Endothelial cell of umbilical vein (primary cell): ENCODE measurements around the gene SRGAP3. TPM values are rescaled to one million over a fixed set of nuclear protein-coding genes. Genes with fewer than 3 reads are reported as not detected.

Source experiments
- BruUV-seq: library from RNA; stranded (reverse); fragments of 400-500 nt; replicated peaks from 2 replicates; lab custom pipeline; 2021; lab: Mats Ljungman, UMichigan
- CTCF ChIA-PET: fragments of 300-600, 350-600 bp; sonication (Branson Sonifier 250); formaldehyde crosslinking; loops from one replicate; lab custom pipeline; 2021; ENCODE audit warnings: antibody characterized with exemption, inconsistent platforms; lab: Charles Lee
- POLR2A ChIA-PET: fragments of 300-600, 350-600 bp; sonication (Branson Sonifier 250); formaldehyde crosslinking; loops from one replicate; lab custom pipeline; 2021; ENCODE audit warnings: antibody characterized with exemption, inconsistent platforms; lab: Charles Lee
- DNase-seq: peaks from one replicate; pipeline ENCODE4 v3.0.0-alpha.2; 2011; ENCODE audit warnings: low read depth, low spot score
- FAIRE-seq: peaks from 2 replicates; lab custom pipeline; 2011; peaks lifted over from hg19 to GRCh38; lab: Jason Lieb, UNC
- H2AFZ ChIP-seq: 2 replicates; pipeline ENCODE4 v1.6.0; 2012; ENCODE audit warnings: low read depth, low read length, control low read depth, inconsistent platforms
- H3K27ac ChIP-seq: 2 replicates; pipeline ENCODE4 v1.5.1; 2011; ENCODE audit warnings: low read depth, mild to moderate bottlenecking, control low read depth, low read length, moderate library complexity; ENCODE audit not compliant: insufficient read depth
- H3K27me3 ChIP-seq, 2 experiments: 2 replicates each; pipeline versions ENCODE4 v1.6.0 to v1.6.1; 2011; ENCODE audit warnings: low read length in 2 of 2, mixed read lengths in 1 of 2; ENCODE audit not compliant: control insufficient read depth in 2 of 2, insufficient read depth in 2 of 2
- H3K36me3 ChIP-seq, 2 experiments: 2 replicates in 1 of 2; 3 replicates in 1 of 2; pipeline ENCODE4 v1.5.1; 2011; ENCODE audit warnings: low read length in 2 of 2, mild to moderate bottlenecking in 1 of 2, moderate library complexity in 1 of 2; ENCODE audit not compliant: control insufficient read depth in 2 of 2, insufficient read depth in 2 of 2; ENCODE audit errors: extremely low read depth in 1 of 2
- H3K4me1 ChIP-seq: 3 replicates; pipeline ENCODE4 v1.5.1; 2011; ENCODE audit warnings: mild to moderate bottlenecking, low read length; ENCODE audit not compliant: control insufficient read depth, insufficient read depth; ENCODE audit errors: extremely low read depth
- H3K4me2 ChIP-seq: 2 replicates; pipeline ENCODE4 v1.6.1; 2011; ENCODE audit warnings: low read length, control low read depth, mixed read lengths; ENCODE audit not compliant: insufficient read depth
- H3K4me3 ChIP-seq, 3 experiments: fragments of 200-600 bp in 1 of 3; sonication (generic), shearing (Covaris generic) in 1 of 3; replicated peaks in 1 of 3; 2 replicates each; pipeline ENCODE4 v1.5.1; 2011 to 2016; ENCODE audit warnings: control low read depth in 3 of 3, low read length in 3 of 3, mild to moderate bottlenecking in 2 of 3, inconsistent platforms in 1 of 3, low read depth in 1 of 3, moderate library complexity in 1 of 3; ENCODE audit not compliant: insufficient read depth in 1 of 3
- H3K79me2 ChIP-seq: 2 replicates; pipeline ENCODE4 v1.6.0; 2012; ENCODE audit warnings: low read length, inconsistent platforms; ENCODE audit not compliant: control insufficient read depth, insufficient read depth
- H3K9ac ChIP-seq: replicated peaks from 2 replicates; pipeline ENCODE3; 2011; ENCODE audit warnings: low read length, control low read depth; ENCODE audit not compliant: insufficient read depth; ENCODE audit errors: extremely low read depth
- H3K9me1 ChIP-seq: replicated peaks from 3 replicates; pipeline ENCODE4 v1.6.0; 2011; ENCODE audit warnings: mild to moderate bottlenecking, low read length; ENCODE audit not compliant: control insufficient read depth, insufficient read depth; ENCODE audit errors: extremely low read depth
- H3K9me3 ChIP-seq: replicated peaks from 2 replicates; pipeline ENCODE4 v1.5.1; 2012; ENCODE audit warnings: low read length, inconsistent platforms; ENCODE audit not compliant: control insufficient read depth, insufficient read depth
- H4K20me1 ChIP-seq: replicated peaks from 2 replicates; pipeline ENCODE3; 2011; ENCODE audit warnings: mild to moderate bottlenecking, low read length; ENCODE audit not compliant: control insufficient read depth, insufficient read depth; ENCODE audit errors: extremely low read depth
- CTCF ChIP-seq, 2 donors: IDR thresholded peaks; 1 replicate in 1 of 2; 2 replicates in 1 of 2; pipeline ENCODE4 v1.5.1; 2011; ENCODE audit warnings: low read length in 2 of 2, mild to moderate bottlenecking in 2 of 2, moderate library complexity in 2 of 2, control low read depth in 1 of 2, inconsistent platforms in 1 of 2, low read depth in 1 of 2; ENCODE audit not compliant: insufficient read depth in 1 of 2; ENCODE audit errors: extremely low read depth in 1 of 2
- EZH2 ChIP-seq: IDR thresholded peaks from 2 replicates; pipeline ENCODE4 v1.6.1; 2012; ENCODE audit warnings: borderline replicate concordance, low read depth, mild to moderate bottlenecking, moderate library complexity, low read length, inconsistent platforms; ENCODE audit not compliant: severe bottlenecking
- FOS ChIP-seq: IDR thresholded peaks from 2 replicates; pipeline ENCODE4 v1.6.1; 2011; ENCODE audit warnings: mild to moderate bottlenecking, low read length, moderate library complexity, borderline replicate concordance; ENCODE audit not compliant: insufficient read depth
- GATA2 ChIP-seq: IDR thresholded peaks from 2 replicates; pipeline ENCODE4 v1.7.0; 2011; ENCODE audit warnings: low read depth, mild to moderate bottlenecking, moderate library complexity, mixed read lengths, low read length; ENCODE audit not compliant: insufficient read length, insufficient read depth
- MYC ChIP-seq: IDR thresholded peaks from one replicate; pipeline ENCODE4 v1.6.1; 2011; ENCODE audit warnings: mild to moderate bottlenecking, low read depth, low read length
- POLR2A ChIP-seq: IDR thresholded peaks from 2 replicates; pipeline ENCODE4 v1.6.1; 2012; ENCODE audit warnings: low read depth, mild to moderate bottlenecking, control low read depth, low read length
- POLR2AphosphoS5 ChIP-seq: IDR thresholded peaks from 2 replicates; pipeline ENCODE4 v1.6.1; 2012; ENCODE audit warnings: low read depth, mild to moderate bottlenecking, control low read depth, low read length, moderate library complexity; ENCODE audit not compliant: insufficient read depth
- dilution Hi-C: fragments of 300-500 bp; cut with MboI; formaldehyde crosslinking; loops from one replicate; pipeline ENCODE4 v1.15.0; 2019; ENCODE audit warnings: low sequenced_read_pairs; ENCODE audit not compliant: extremely low pct_ligation_motif_present
- intact Hi-C: fragments of 100-400 bp; cut with micrococcal nuclease; formaldehyde crosslinking; loops from one replicate; pipeline ENCODE4 v1.10.0; 2022
- polyA plus RNA-seq, 4 experiments: library from polyadenylated mRNA; depleted of rRNA in 3 of 4; stranded (reverse) in 3 of 4; unstranded in 1 of 4; fragments of >200 nt; gene quantifications; 2 replicates each; pipeline versions ENCODE4 v1.2.1 to v1.2.3, GENCODE V29; 2011 to 2012; ENCODE audit warnings: missing spikeins in 1 of 4
- total RNA-seq: library from RNA; stranded (reverse); gene quantifications from 2 replicates; pipeline ENCODE4 v1.2.3, GENCODE V29; 2021

SRGAP3 gene
- total and polyA plus RNA-seq, 2 donors (not counting 3 experiments of a cell fraction or from before 2014, with no cell fraction given), result 0.06 TPM; not detected in 1

- no peak overlapping the region for H3K27ac ChIP-seq
- dilution Hi-C loops, result no loop called here
- TF ChIP-seq POLR2AphosphoS5 (no peak), EZH2 (no peak), CTCF (IDR thresholded peaks at IDR 0.05; ENCODE audit: extremely low read depth in 1 of 2, insufficient read depth in 1 of 2, low read depth in 1 of 2, low read length in 2 of 2) (no peak), FOS (no peak), GATA2 (no peak), POLR2A (no peak), MYC (no peak)
- H3K36me3 ChIP-seq, result no peaks in the 10 kb centered on the region
- no peaks in the 10 kb centered on the region for H3K9me1 ChIP-seq
- CTCF ChIA-PET, result no interaction called here
- no peaks in the 10 kb centered on the region for H4K20me1 ChIP-seq
- H3K9me3 ChIP-seq, result no peaks in the 10 kb centered on the region
- no peak overlapping the region for H2AFZ ChIP-seq
- no peak for FAIRE-seq
- H3K79me2 ChIP-seq, result no peaks in the 10 kb centered on the region
- no peak for DNase-seq
- no peak overlapping the region for H3K9ac ChIP-seq
- H3K4me1 ChIP-seq, result no peaks in the 10 kb centered on the region
- intact Hi-C loops, result no loop called here
- H3K27me3 ChIP-seq, result no peaks in the 10 kb centered on the region
- no TSS peak for BruUV-seq
- POLR2A ChIA-PET, result no interaction called here
- H3K4me2 ChIP-seq, result no peak overlapping the region
- no peak overlapping the region for H3K4me3 ChIP-seq
Measured at GRCh38 chr3:9099702-9100512, 149.5 kb downstream of the SRGAP3 start.
